Stomach (tissue), 9 donors: ENCODE measurements around the gene PPP2R5C. TPM values are rescaled to one million over a fixed set of nuclear protein-coding genes. Genes with fewer than 3 reads are reported as not detected.

ENCODE experiments used
- DNase-seq, 2 donors: peaks; one replicate each; pipeline versions ENCODE4 v3.0.0 to v3.0.0-alpha.2; 2013 to 2019
- H3K27ac ChIP-seq, 5 donors: fragments of 200-600 bp in 4 of 5; sonication (generic) in 4 of 5; one replicate each; pipeline ENCODE4 v1.5.1; 2013 to 2019; ENCODE audit warnings: mild to moderate bottlenecking in 1 of 5, moderate library complexity in 1 of 5
- H3K27me3 ChIP-seq, 3 donors: fragments of 200-600 bp; sonication (generic); one replicate each; pipeline ENCODE4 v1.5.1; 2017 to 2019; ENCODE audit warnings: mixed run types in 1 of 3
- H3K36me3 ChIP-seq, 4 donors: fragments of 200-600 bp; sonication (generic); 1 replicate in 3 of 4; 2 replicates in 1 of 4; pipeline ENCODE4 v1.5.1; 2016 to 2019
- H3K4me1 ChIP-seq, 4 donors: fragments of 200-600 bp; sonication (generic); one replicate each; pipeline ENCODE4 v1.5.1; 2016 to 2019
- H3K4me3 ChIP-seq, 4 donors: fragments of 200-600 bp; sonication (generic) in 3 of 4; one replicate each; pipeline ENCODE4 v1.5.1; 2016 to 2019; ENCODE audit warnings: mild to moderate bottlenecking in 1 of 4
- H3K9me3 ChIP-seq, 4 donors: fragments of 200-600 bp; sonication (generic); one replicate each; pipeline ENCODE4 v1.5.1; 2016 to 2019
- EP300 ChIP-seq: sonication (generic); formaldehyde crosslinking; IDR thresholded peaks from one replicate; pipeline ENCODE4 v1.6.1; 2017; ENCODE audit warnings: antibody characterized with exemption
- POLR2A ChIP-seq, 4 donors: fragments of 450-650 bp; IDR thresholded peaks; one replicate each; pipeline ENCODE4 v1.6.1; 2016; ENCODE audit warnings: antibody characterized with exemption in 4 of 4, control low read depth in 2 of 4, mild to moderate bottlenecking in 1 of 4, moderate library complexity in 1 of 4
- POLR2AphosphoS5 ChIP-seq, 3 donors: sonication (generic); formaldehyde crosslinking; IDR thresholded peaks; one replicate each; pipeline ENCODE4 v1.6.1; 2016; ENCODE audit warnings: antibody characterized with exemption in 3 of 3
- WGBS, 5 donors: extraction: QIAGEN DNeasy Blood & Tissue Kit in 3 of 5; methylation state at CpG; one replicate each; pipeline versions ENCODE4 v1.1.5 to v1.1.7; 2013 to 2018; 5-methylcytosine and 5-hydroxymethylcytosine counted together
- intact Hi-C: fragments of 100-400 bp; cut with DNase I; formaldehyde crosslinking; loops from one replicate; pipeline ENCODE4 v1.15.1; 2023; ENCODE audit warnings: low total_unique reads
- polyA plus RNA-seq, 3 donors: library from polyadenylated mRNA; stranded (reverse); fragments of 200-250 nt; gene quantifications; one replicate each; pipeline ENCODE4 v1.2.3, GENCODE V29; 2013
- total RNA-seq, 5 donors: library from RNA; depleted of rRNA; stranded (reverse); fragments of >200 nt; gene quantifications; one replicate each; pipeline versions ENCODE4 v1.1.0 to v1.2.3, GENCODE V29; 2014 to 2016
- TF ChIP-seq, protein P1 (sequence below), 7 experiments: fragments of 450-650 bp in 4 of 7; fragments of 200-600 bp in 3 of 7; sonication (generic) in 3 of 7; IDR thresholded peaks; one replicate each; pipeline ENCODE4 v1.5.1; 2016 to 2019; ENCODE audit warnings: antibody characterized with exemption in 7 of 7, control low read depth in 2 of 7, mild to moderate bottlenecking in 1 of 7
- donor health status: healthy with polysubstance abuse.
- donor health status: Bipolar disorder and iron deficiency.
- donor health status: healthy.

The PPP2R5C gene
- total and polyA plus RNA-seq, 8 donors = 19.7 to 175 (median 89.6) TPM

DNA sequence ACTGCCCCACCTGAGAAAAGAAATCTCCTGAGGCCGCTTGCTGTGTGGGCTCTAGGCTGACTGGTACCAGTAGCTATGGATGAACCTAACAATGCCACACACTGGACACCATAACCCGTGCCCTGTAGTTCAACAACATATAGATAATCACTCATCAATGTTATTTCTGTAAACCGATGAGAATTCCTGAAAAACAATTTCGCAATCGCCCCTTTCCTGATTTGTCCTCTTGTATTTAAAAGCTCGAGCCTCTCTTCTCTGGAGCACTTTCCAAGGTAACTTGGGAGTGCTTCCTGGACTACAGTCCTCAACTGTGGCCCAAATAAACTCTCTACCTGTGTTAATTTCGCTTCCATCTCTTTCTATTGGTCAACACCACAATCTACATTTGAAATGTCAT is 26.1 kb upstream of the PPP2R5C start:
- Histone ChIP-seq H3K36me3 (no peaks in the 10 kb centered on the region), H3K27ac (no peak overlapping the region), H3K27me3 (peaks cover 0 to 7% (median 0%) of the 10 kb centered on the region in 3 donors), H3K9me3 (peaks cover under 1 to 5% (median 2%) of the 10 kb centered on the region in 4 donors), H3K4me3 (no peak overlapping the region), H3K4me1 (peaks cover 0 to 33% (median 14%) of the 10 kb centered on the region in 4 donors)
- 77 to 91% (median 84%) methylated on average over 7 of the region's 7 CpGs for WGBS, 5 donors
- intact Hi-C loops = no loop called here
- DNase-seq = no peak
- TF ChIP-seq, protein P1, sequence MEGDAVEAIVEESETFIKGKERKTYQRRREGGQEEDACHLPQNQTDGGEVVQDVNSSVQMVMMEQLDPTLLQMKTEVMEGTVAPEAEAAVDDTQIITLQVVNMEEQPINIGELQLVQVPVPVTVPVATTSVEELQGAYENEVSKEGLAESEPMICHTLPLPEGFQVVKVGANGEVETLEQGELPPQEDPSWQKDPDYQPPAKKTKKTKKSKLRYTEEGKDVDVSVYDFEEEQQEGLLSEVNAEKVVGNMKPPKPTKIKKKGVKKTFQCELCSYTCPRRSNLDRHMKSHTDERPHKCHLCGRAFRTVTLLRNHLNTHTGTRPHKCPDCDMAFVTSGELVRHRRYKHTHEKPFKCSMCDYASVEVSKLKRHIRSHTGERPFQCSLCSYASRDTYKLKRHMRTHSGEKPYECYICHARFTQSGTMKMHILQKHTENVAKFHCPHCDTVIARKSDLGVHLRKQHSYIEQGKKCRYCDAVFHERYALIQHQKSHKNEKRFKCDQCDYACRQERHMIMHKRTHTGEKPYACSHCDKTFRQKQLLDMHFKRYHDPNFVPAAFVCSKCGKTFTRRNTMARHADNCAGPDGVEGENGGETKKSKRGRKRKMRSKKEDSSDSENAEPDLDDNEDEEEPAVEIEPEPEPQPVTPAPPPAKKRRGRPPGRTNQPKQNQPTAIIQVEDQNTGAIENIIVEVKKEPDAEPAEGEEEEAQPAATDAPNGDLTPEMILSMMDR (IDR thresholded peaks at IDR 0.05) = no peak
- no peak for TF ChIP-seq POLR2A (IDR thresholded peaks at IDR 0.05)
- TF ChIP-seq EP300 = no peak
- no peak for TF ChIP-seq POLR2AphosphoS5 (IDR thresholded peaks at IDR 0.05)

DNA sequence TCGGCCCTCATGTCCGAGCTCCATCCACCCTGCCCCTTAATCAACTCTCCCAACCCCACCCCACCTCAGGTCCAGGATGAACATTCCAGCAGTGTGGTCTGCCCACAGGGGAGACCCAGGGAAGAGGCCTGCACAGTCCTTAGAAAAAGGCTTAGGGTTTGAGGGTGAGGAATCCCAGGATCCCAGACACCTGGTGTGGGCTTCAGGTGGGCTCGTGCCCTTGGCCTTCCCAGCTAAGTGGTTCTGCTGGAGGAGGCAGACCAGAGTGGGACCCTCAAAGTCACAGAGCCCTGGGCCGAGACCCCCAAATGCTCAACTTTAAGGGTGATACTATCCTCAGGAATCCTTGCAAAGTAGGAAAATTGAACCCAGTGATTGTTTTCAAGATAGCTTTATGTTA is 25.4 kb upstream of the PPP2R5C start:
- Histone ChIP-seq H3K4me3 (no peak overlapping the region), H3K27me3 (peaks cover 0 to 7% (median 0%) of the 10 kb centered on the region in 3 donors), H3K9me3 (peaks cover 6 to 11% (median 8%) of the 10 kb centered on the region in 4 donors), H3K27ac (no peak overlapping the region), H3K36me3 (no peaks in the 10 kb centered on the region), H3K4me1 (peaks cover 0 to 26% (median 11%) of the 10 kb centered on the region in 4 donors)
- WGBS, 5 donors = 74 to 92% (median 83%) methylated on average over 4 of the region's 4 CpGs
- TF ChIP-seq, protein P1 (IDR thresholded peaks at IDR 0.05) = no peak
- DNase-seq = no peak
- intact Hi-C loops = no loop called here

DNA sequence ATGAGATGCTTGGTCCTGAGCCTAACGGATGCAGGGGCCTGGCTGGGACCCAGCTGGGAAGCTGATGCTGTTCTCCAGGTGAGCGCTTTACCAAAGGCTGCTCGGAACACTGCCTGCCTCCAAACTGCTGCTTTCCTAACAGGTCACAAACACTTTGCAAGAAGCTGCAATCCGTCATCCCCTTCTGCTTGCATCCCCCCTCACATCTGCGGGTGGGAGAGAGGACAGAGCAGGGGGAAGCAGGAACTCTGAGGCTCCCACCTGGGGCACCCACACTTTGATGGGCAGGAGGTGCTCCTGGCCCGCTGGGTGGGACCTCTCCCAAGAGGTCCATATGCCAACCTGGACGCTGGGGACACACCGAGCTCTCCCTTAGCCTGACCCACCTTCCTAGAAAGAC is 24.9 kb upstream of the PPP2R5C start:
- peaks cover 0 to 21% (median 6%) of the 10 kb centered on the region in 4 donors for H3K4me1 ChIP-seq
- no peak overlapping the region for H3K4me3 ChIP-seq
- H3K27me3 ChIP-seq = peaks cover 0 to 7% (median 0%) of the 10 kb centered on the region in 3 donors
- no peak for DNase-seq
- no peaks in the 10 kb centered on the region for H3K36me3 ChIP-seq
- H3K27ac ChIP-seq = no peak overlapping the region
- WGBS, 5 donors = 82 to 88% (median 83%) methylated on average over 6 to 8 of the region's 8 CpGs
- intact Hi-C loops = no loop called here
- peaks cover 7 to 16% (median 12%) of the 10 kb centered on the region in 4 donors for H3K9me3 ChIP-seq
- TF ChIP-seq EP300 = no peak
- TF ChIP-seq, protein P1 (IDR thresholded peaks at IDR 0.05) = no peak
- no peak for TF ChIP-seq POLR2A (IDR thresholded peaks at IDR 0.05)
- TF ChIP-seq POLR2AphosphoS5 (IDR thresholded peaks at IDR 0.05) = no peak

DNA sequence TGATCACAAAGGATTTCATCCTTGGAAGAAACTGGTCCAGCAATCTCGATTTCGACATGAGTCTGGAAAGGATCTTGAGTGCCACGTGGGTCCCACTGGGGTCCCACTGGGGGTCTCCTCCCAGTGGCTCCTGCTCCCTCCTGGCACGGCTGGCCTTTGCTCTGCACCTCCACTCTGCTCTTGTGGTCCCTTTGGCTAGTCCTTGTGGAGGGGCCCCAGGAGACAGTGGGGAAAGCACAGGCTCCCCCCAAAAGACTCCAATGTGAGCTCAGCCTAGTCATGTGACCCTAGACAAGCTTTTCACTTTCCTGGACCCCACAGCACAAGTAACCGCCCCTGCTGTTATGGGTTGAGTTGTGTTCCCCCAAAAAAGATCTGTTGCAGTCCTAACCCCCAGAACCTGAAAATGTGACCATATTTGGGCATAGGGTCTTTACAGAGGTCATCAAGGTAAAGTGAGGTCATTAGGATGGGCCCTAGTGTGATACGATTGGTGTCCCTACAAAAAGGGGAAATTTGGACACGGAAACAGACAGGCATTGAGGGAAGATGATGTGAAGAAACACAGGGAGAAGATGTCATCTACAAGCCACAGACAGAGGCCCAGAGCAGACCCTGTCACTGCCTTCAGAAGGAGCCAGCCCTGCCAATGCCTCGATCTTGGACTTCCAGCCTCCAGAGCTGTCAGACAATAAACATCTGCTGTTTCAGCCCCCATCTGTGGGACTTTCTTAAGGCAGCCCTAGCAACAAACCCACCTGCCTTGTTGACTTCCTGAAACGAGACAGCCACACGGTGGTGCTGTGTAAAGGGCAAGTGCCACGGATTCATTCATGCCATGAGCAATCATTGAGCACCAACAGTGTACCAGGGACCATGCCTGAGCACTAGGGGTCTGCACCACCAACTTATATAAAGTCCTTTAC is 23.8 kb upstream of the PPP2R5C start:
- 56 to 74% (median 71%) methylated on average over 10 to 11 of the region's 11 CpGs for WGBS, 5 donors
- intact Hi-C loops = no loop called here
- TF ChIP-seq POLR2A (IDR thresholded peaks at IDR 0.05) = no peak
- no peak for TF ChIP-seq POLR2AphosphoS5 (IDR thresholded peaks at IDR 0.05)
- TF ChIP-seq EP300 = no peak
- TF ChIP-seq, protein P1 (IDR thresholded peaks at IDR 0.05) = no peak

More for the DNA sequence above, 23.8 kb upstream of the PPP2R5C start:
- no peak for DNase-seq
- no peak overlapping the region for H3K27ac ChIP-seq
- H3K4me3 ChIP-seq = no peak overlapping the region
- peaks cover 7 to 19% (median 12%) of the 10 kb centered on the region in 4 donors for H3K9me3 ChIP-seq
- no peaks in the 10 kb centered on the region for H3K36me3 ChIP-seq
- H3K27me3 ChIP-seq = peaks cover 0 to 7% (median 0%) of the 10 kb centered on the region in 3 donors
- peaks cover 0 to 11% (median 0%) of the 10 kb centered on the region in 4 donors for H3K4me1 ChIP-seq
